GM12875 (cell line): ENCODE results near the gene SEM1.

Source experiments
- H3K4me3 ChIP-seq: one replicate; pipeline ENCODE4 v1.5.1; 2011; ENCODE audit warnings: low read depth, low read length, control low read depth
- CTCF ChIP-seq: IDR thresholded peaks from 2 replicates; pipeline ENCODE4 v1.5.1; 2011; ENCODE audit warnings: low read depth, mild to moderate bottlenecking, control low read depth, inconsistent platforms, low read length, moderate library complexity, borderline replicate concordance; ENCODE audit not compliant: insufficient read depth

SEM1 gene

GRCh38 chr7:96719164-96719563 lies 9.5 kb upstream of the SEM1 start:
- no peak overlapping the region for H3K4me3 ChIP-seq
- TF ChIP-seq CTCF = no peak

GRCh38 chr7:96718107-96719003 lies 8.7 kb upstream of the SEM1 start:
- no peak for TF ChIP-seq CTCF

GRCh38 chr7:96713037-96713436 lies 3.4 kb upstream of the SEM1 start:
- TF ChIP-seq CTCF = no peak
- no peak overlapping the region for H3K4me3 ChIP-seq

More at GRCh38 chr7:96718107-96719003, 8.7 kb upstream of the SEM1 start:
- no peak overlapping the region for H3K4me3 ChIP-seq

GRCh38 chr7:96710544-96710943 lies 898 bp upstream of the SEM1 start:
- no peak for TF ChIP-seq CTCF
- no peak overlapping the region for H3K4me3 ChIP-seq

- no peak for TF ChIP-seq CTCF
- peak overlapping the region; percentile 63 for H3K4me3 ChIP-seq
Observed at GRCh38 chr7:96708872-96709271, 774 bp downstream of the SEM1 start.

- H3K4me3 ChIP-seq = no peak overlapping the region
- TF ChIP-seq CTCF = no peak
Observed at GRCh38 chr7:96707901-96708774, 1.5 kb downstream of the SEM1 start.

- no peak overlapping the region for H3K4me3 ChIP-seq
- TF ChIP-seq CTCF = no peak
Observed at GRCh38 chr7:96701258-96701657, 8.4 kb downstream of the SEM1 start.
